Bronchial epithelial cell (primary cell): ENCODE results near the gene KCNJ14. TPM values are rescaled to one million over a fixed set of nuclear protein-coding genes. Genes with fewer than 3 reads are reported as not detected.

ENCODE experiments used
- DNase-seq: peaks from one replicate; pipeline ENCODE4 v3.0.0-alpha.2; 2010; ENCODE audit warnings: low read depth
- FAIRE-seq: peaks from 2 replicates; lab custom pipeline; 2011; peaks lifted over from hg19 to GRCh38; lab: Jason Lieb, UNC
- H3K27me3 ChIP-seq: 2 replicates; pipeline ENCODE4 v1.5.1; 2011; ENCODE audit warnings: low read length; ENCODE audit not compliant: control insufficient read depth, insufficient read depth
- H3K36me3 ChIP-seq: 2 replicates; pipeline ENCODE4 v1.5.1; 2011; ENCODE audit warnings: low read length; ENCODE audit not compliant: control insufficient read depth, insufficient read depth
- H3K4me3 ChIP-seq: 2 replicates; pipeline ENCODE4 v1.5.1; 2011; ENCODE audit warnings: mild to moderate bottlenecking, low read depth, low read length, control low read depth
- total RNA-seq: library from RNA; depleted of rRNA; stranded (reverse); fragments of >200 nt; gene quantifications from 2 replicates; pipeline ENCODE4 v1.2.1, GENCODE V29; 2014
- TF ChIP-seq, protein P1 (sequence below): IDR thresholded peaks from 2 replicates; pipeline ENCODE4 v1.5.1; 2011; ENCODE audit warnings: mild to moderate bottlenecking, moderate library complexity, low read length, control low read depth, inconsistent platforms; ENCODE audit not compliant: insufficient read depth, severe bottlenecking

The KCNJ14 gene
- total RNA-seq, 1 donor from 2014 or later: 1.1 TPM

DNA sequence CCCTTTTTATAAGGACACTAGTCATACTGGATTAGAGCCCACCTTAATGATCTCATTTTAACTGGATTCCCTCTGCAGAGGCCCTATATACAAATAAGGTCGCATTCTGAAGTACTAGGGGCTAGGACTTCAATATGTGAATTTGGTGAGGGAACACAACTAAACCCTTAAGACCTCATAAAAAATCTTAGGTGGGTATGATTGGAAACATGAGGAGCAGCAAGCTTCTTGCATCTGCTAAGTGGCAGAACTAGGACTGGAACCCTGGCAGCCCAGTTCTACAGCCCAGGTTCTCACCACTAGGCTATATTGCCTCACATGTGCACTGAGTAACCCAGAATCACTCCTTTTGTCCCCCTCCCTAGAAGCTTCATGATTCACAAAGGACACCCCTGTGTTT lies 26.7 kb upstream of the KCNJ14 start:
- Histone ChIP-seq H3K27me3 (no peaks in the 10 kb centered on the region), H3K4me3 (no peak overlapping the region), H3K36me3 (no peaks in the 10 kb centered on the region)
- TF ChIP-seq, protein P1, sequence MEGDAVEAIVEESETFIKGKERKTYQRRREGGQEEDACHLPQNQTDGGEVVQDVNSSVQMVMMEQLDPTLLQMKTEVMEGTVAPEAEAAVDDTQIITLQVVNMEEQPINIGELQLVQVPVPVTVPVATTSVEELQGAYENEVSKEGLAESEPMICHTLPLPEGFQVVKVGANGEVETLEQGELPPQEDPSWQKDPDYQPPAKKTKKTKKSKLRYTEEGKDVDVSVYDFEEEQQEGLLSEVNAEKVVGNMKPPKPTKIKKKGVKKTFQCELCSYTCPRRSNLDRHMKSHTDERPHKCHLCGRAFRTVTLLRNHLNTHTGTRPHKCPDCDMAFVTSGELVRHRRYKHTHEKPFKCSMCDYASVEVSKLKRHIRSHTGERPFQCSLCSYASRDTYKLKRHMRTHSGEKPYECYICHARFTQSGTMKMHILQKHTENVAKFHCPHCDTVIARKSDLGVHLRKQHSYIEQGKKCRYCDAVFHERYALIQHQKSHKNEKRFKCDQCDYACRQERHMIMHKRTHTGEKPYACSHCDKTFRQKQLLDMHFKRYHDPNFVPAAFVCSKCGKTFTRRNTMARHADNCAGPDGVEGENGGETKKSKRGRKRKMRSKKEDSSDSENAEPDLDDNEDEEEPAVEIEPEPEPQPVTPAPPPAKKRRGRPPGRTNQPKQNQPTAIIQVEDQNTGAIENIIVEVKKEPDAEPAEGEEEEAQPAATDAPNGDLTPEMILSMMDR: no peak
- DNase-seq: no peak
- FAIRE-seq: no peak

DNA sequence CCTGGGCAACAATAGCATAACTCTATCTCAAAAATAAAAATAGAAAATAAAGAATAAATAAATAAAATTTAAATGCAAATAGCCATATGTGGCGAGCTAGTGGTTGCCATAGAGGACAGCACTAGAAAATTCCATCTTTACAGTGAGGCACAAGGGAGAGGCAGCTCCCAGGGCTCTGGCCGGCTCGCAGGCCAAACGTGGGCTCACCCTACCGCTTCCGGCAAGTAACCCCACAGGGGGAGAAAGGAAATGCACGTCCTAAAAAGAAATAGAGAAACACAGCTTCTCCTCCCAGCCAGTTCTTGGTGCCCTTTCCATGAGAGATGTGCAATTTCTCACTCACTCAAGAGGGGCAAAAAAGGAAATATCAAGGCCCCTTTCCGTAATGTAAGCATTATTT lies 22.0 kb upstream of the KCNJ14 start:
- Histone ChIP-seq H3K36me3 (no peaks in the 10 kb centered on the region), H3K27me3 (no peaks in the 10 kb centered on the region), H3K4me3 (no peak overlapping the region)
- FAIRE-seq (no peak), DNase-seq (no peak)
- TF ChIP-seq, protein P1: no peak

DNA sequence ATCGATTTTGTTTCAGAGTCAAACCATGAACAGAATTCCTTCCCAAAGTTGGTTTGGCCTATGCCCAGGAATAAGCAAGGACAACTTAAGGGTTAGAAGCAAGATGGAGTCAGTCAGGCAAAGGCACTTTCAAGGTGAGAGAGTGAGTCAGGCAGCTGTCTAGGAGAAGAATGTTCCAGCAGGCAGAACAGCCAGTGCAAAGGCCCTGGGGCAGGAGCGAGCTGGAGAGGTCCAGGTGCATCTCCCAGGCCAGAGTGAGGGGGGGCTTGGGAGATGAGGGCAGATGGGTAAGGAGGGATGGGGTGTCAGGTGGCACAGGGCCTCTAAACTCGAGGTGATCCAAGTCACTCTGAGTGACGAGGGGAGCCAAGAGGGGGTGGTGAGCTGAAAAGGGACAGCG lies 18.8 kb upstream of the KCNJ14 start:
- no peak overlapping the region for H3K4me3 ChIP-seq
- no peak for FAIRE-seq
- H3K36me3 ChIP-seq: no peaks in the 10 kb centered on the region
- no peak for DNase-seq
- H3K27me3 ChIP-seq: peaks cover 1% of the 10 kb centered on the region
- TF ChIP-seq, protein P1: no peak

DNA sequence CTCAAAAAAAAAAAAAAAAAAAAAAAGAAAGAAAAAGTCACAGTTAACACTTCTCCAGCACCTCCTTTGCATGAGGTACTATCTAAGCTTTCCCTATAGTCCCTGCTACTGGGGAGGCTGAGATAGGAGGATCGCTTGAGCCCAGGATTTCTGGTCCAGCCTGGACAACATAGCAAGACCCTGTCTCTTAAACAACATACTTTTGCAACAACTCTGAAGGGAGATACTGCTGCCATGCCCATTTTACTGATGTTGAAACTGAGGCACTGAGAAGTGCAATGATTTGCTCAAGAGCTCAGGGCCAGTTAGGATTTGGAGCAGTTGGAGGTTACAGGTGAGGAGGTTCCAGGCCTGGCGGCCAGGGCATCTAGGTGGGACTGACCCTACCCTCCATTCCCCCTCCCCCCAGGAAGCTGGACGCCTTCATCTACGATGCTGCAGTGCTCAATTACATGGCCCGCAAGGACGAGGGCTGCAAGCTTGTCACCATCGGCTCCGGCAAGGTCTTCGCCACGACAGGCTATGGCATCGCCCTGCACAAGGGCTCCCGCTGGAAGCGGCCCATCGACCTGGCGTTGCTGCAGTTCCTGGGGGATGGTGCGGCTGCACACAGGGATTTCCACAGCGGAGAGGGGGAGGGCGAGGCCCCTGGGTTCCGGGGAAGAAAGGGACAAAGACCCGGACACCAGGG lies 13.9 kb upstream of the KCNJ14 start:
- Histone ChIP-seq H3K27me3 (peaks cover 5% of the 10 kb centered on the region), H3K36me3 (no peaks in the 10 kb centered on the region), H3K4me3 (no peak overlapping the region)
- TF ChIP-seq, protein P1: no peak
- FAIRE-seq: no peak
- no peak for DNase-seq

DNA sequence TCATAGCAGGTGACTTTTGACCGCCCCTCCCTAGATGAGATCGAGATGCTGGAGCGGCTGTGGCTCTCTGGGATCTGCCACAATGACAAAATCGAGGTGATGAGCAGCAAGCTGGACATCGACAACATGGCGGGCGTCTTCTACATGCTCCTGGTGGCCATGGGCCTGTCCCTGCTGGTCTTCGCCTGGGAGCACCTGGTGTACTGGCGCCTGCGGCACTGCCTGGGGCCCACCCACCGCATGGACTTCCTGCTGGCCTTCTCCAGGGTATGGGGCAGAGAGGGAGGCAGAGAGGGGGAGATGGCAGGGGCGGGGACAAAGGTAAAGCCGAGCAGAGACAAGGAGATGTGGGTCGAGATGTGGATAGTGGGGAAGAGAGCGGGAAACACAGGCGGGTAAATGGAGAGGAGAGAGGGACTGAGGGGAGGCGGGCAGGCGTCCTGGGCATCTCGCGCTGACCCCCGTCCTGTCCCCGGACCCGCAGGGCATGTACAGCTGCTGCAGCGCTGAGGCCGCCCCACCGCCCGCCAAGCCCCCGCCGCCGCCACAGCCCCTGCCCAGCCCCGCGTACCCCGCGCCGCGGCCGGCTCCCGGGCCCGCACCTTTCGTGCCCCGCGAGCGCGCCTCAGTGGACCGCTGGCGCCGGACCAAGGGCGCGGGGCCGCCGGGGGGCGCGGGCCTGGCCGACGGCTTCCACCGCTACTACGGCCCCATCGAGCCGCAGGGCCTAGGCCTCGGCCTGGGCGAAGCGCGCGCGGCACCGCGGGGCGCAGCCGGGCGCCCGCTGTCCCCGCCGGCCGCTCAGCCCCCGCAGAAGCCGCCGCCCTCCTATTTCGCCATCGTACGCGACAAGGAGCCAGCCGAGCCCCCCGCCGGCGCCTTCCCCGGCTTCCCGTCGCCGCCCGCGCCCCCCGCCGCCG lies 13.0 kb upstream of the KCNJ14 start:
- DNase-seq (no peak), FAIRE-seq (no peak)
- no peak overlapping the region for H3K4me3 ChIP-seq
- H3K27me3 ChIP-seq: peaks cover 5% of the 10 kb centered on the region
- no peaks in the 10 kb centered on the region for H3K36me3 ChIP-seq
- TF ChIP-seq, protein P1: no peak
